ENCODE results near the gene SEMA5A.

The SEMA5A gene

GRCh38 chr5:9502864-9503263, 43.0 kb downstream of the SEMA5A start:
- TF ChIP-seq, protein P1, sequence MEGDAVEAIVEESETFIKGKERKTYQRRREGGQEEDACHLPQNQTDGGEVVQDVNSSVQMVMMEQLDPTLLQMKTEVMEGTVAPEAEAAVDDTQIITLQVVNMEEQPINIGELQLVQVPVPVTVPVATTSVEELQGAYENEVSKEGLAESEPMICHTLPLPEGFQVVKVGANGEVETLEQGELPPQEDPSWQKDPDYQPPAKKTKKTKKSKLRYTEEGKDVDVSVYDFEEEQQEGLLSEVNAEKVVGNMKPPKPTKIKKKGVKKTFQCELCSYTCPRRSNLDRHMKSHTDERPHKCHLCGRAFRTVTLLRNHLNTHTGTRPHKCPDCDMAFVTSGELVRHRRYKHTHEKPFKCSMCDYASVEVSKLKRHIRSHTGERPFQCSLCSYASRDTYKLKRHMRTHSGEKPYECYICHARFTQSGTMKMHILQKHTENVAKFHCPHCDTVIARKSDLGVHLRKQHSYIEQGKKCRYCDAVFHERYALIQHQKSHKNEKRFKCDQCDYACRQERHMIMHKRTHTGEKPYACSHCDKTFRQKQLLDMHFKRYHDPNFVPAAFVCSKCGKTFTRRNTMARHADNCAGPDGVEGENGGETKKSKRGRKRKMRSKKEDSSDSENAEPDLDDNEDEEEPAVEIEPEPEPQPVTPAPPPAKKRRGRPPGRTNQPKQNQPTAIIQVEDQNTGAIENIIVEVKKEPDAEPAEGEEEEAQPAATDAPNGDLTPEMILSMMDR (conservative IDR thresholded peaks at IDR 0.05; ENCODE audit: control insufficient read depth, insufficient read depth, low read depth, low read length): no peak
- DNase-seq (ENCODE audit: low read depth): no peak
- H3K4me3 ChIP-seq (ENCODE audit: control insufficient read depth, low read depth, low read length): no peak overlapping the region

DNA sequence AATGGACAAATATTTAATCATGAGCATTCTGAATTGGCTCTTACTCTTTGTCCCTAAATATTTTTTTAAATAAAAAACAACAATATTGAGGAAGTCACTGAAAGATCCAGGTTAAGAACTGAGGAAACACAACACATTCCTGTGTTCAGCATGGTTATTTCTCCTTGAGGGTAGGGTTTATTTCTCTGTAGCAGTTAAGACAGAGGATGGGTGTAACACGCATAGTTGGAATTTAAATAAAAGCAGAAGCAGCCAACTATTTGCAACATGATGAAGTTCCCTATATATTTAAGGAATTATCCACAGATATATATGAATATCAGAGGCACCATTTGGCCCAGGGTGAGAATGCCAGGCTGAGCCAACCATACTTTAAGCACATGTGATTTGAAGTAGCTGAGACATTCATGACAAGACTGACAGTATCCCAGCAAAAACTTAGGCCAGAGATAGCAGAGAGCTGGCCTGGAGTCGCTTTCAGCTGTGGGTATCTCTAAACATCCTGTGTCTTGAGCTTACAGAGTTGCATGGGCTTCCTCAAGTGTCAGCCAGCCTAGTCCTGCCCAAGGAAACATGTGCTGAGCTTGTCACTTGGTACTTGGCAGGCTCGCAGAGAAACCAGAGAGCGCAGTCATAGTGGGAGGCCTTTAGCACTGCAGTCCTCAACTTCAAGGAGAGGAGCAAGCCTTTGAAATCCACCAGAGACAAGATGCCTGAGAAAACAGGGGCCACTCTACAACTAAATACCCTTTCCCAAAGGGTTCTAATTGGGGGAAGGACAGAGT, 43.6 kb downstream of the SEMA5A start:
- TF ChIP-seq, protein P1 (conservative IDR thresholded peaks at IDR 0.05; ENCODE audit: control insufficient read depth, insufficient read depth, low read depth, low read length): no peak
- no peak overlapping the region for H3K4me3 ChIP-seq (ENCODE audit: control insufficient read depth, low read depth, low read length)
- no peak for DNase-seq (ENCODE audit: low read depth)

GRCh38 chr5:9500625-9501024, 45.2 kb downstream of the SEMA5A start:
- DNase-seq (ENCODE audit: low read depth): no peak
- TF ChIP-seq, protein P1 (conservative IDR thresholded peaks at IDR 0.05; ENCODE audit: control insufficient read depth, insufficient read depth, low read depth, low read length): peak; percentile 1
- H3K4me3 ChIP-seq (ENCODE audit: control insufficient read depth, low read depth, low read length): no peak overlapping the region

DNA sequence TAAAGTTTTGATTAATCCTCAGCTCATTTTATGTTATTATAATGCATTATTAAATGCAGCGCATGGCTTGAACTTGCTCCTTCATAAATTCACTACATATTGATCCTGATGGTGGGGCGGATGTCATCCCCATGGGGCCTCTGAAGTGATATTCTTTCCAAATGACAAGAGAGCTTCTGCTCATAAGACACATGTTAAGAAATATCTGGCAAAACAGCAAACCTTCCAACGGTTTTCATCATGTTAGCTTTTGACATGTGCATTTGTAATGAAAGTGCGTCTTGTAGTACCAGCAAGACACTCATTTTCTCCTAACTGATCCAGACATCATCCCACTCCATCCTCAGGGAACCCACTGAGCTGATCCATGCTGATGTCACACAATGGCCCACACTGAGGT, 45.7 kb downstream of the SEMA5A start:
- H3K4me3 ChIP-seq (ENCODE audit: control insufficient read depth, low read depth, low read length): no peak overlapping the region
- DNase-seq (ENCODE audit: low read depth): no peak
- TF ChIP-seq, protein P1 (conservative IDR thresholded peaks at IDR 0.05; ENCODE audit: control insufficient read depth, insufficient read depth, low read depth, low read length): no peak

DNA sequence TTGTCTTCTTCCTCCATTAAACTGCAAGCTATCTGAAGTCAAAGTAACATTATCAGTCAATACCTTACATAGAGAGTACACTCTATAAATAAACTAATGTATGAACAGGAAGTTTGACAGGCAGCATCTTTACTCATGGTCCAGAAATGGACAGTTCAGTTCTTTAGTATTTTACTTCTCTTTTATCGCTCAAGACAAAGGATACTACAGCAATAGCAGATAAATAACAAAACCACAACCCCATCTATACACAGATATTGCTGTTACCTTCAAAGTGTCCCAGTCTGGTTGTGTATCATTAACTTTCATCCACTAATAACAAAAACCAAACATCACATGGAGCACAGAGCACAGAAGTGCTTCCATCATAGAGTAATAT, 46.4 kb downstream of the SEMA5A start:
- TF ChIP-seq, protein P1 (conservative IDR thresholded peaks at IDR 0.05; ENCODE audit: control insufficient read depth, insufficient read depth, low read depth, low read length): no peak

GRCh38 chr5:9498541-9499497, 47.1 kb downstream of the SEMA5A start:
- TF ChIP-seq, protein P1 (conservative IDR thresholded peaks at IDR 0.05; ENCODE audit: control insufficient read depth, insufficient read depth, low read depth, low read length): peak; percentile 53
- H3K4me3 ChIP-seq (ENCODE audit: control insufficient read depth, low read depth, low read length): no peak overlapping the region
- DNase-seq (ENCODE audit: low read depth): peak; percentile 42

More for the DNA sequence above, 46.4 kb downstream of the SEMA5A start:
- H3K4me3 ChIP-seq (ENCODE audit: control insufficient read depth, low read depth, low read length): no peak overlapping the region
- no peak for DNase-seq (ENCODE audit: low read depth)

All from fibroblast of mammary gland (primary cell).